Effector memory CD4-positive, alpha-beta T cell (primary cell): ENCODE results near the gene UBE2Q2.
A peak's percentile ranks its signal among the peaks of the same experiment; 100 is the strongest.
"Not testable (repeated sequence)": the region's sequence is repeated elsewhere in the genome, so short reads cannot be mapped to it uniquely, and the experiment has no call there.

Source experiments
- DNase-seq, 3 donors: peaks; one replicate each; pipeline ENCODE4 v3.0.0-alpha.2; 2020
- H3K27ac ChIP-seq: 2 replicates; pipeline ENCODE4 v1.7.0; 2013; ENCODE audit warnings: mild to moderate bottlenecking, low read length, moderate library complexity; ENCODE audit not compliant: insufficient read depth, poor library complexity, severe bottlenecking
- H3K27me3 ChIP-seq: replicated peaks from 2 replicates; pipeline ENCODE4 v1.7.0; 2013; ENCODE audit warnings: mild to moderate bottlenecking, low read length; ENCODE audit not compliant: insufficient read depth, control insufficient read depth, poor library complexity, severe bottlenecking
- H3K36me3 ChIP-seq: 2 replicates; pipeline ENCODE4 v1.7.0; 2013; ENCODE audit warnings: mild to moderate bottlenecking, low read length, moderate library complexity; ENCODE audit not compliant: control insufficient read depth, insufficient read depth
- H3K4me1 ChIP-seq: 2 replicates; pipeline ENCODE4 v1.7.0; 2013; ENCODE audit warnings: low read length, mild to moderate bottlenecking; ENCODE audit not compliant: control insufficient read depth, insufficient read depth, poor library complexity, severe bottlenecking
- H3K4me3 ChIP-seq: 2 replicates; pipeline ENCODE4 v1.7.0; 2013; ENCODE audit warnings: low read length, low read depth, mild to moderate bottlenecking; ENCODE audit not compliant: insufficient read depth, poor library complexity, severe bottlenecking
- H3K9me3 ChIP-seq: 2 replicates; pipeline ENCODE4 v1.7.0; 2013; ENCODE audit warnings: mild to moderate bottlenecking, low read length, moderate library complexity; ENCODE audit not compliant: control insufficient read depth

UBE2Q2 gene

DNA sequence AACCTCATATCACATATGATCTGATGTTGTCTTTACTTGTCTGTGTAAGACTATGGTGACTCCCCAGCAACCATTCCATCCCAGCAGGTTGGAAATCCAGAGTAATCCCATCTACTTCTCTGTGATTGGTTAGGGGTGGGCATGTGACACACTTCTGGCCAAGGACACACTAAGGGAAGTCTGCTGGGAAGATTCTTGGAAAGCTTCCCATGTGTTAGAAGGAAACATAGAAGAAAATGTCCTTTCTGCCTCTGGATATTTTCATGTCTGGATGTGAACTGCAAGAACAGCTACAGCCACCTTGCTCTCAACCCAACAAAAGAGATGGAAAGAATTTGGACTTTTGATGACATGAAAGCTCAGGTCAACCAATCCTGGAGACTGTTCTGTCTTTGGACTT is 2.6 kb upstream of the UBE2Q2 start:
- Histone ChIP-seq H3K27me3 (no peaks in the 10 kb centered on the region), H3K9me3 (no peaks in the 10 kb centered on the region), H3K4me1 (peaks cover 18% of the 10 kb centered on the region), H3K36me3 (no peaks in the 10 kb centered on the region), H3K4me3 (no peak overlapping the region), H3K27ac (no peak overlapping the region)
- no peak for DNase-seq

DNA sequence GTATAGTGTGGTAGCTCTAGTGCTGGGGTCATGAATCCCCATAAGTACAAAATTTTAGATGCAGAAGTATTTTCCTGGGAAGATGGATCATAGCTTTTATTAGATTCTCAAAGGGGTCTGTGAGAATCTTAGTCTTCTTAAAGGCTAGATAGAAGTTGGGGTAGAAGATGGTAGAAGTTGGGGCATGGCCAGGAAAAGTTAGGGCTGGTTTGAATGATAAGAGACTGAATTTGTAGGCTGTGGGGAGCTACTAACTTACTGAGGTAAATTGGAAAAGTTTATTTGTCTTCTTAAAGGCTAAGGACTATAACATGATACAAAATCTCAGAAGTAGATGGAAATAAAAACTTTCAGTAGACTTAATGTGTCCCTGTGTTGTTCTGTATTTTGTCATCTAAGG is 1.6 kb upstream of the UBE2Q2 start:
- H3K4me1 ChIP-seq: peaks cover 25% of the 10 kb centered on the region
- no peak for DNase-seq
- no peaks in the 10 kb centered on the region for H3K9me3 ChIP-seq
- H3K36me3 ChIP-seq: no peaks in the 10 kb centered on the region
- H3K27me3 ChIP-seq: no peaks in the 10 kb centered on the region
- H3K4me3 ChIP-seq: no peak overlapping the region
- no peak overlapping the region for H3K27ac ChIP-seq

DNA sequence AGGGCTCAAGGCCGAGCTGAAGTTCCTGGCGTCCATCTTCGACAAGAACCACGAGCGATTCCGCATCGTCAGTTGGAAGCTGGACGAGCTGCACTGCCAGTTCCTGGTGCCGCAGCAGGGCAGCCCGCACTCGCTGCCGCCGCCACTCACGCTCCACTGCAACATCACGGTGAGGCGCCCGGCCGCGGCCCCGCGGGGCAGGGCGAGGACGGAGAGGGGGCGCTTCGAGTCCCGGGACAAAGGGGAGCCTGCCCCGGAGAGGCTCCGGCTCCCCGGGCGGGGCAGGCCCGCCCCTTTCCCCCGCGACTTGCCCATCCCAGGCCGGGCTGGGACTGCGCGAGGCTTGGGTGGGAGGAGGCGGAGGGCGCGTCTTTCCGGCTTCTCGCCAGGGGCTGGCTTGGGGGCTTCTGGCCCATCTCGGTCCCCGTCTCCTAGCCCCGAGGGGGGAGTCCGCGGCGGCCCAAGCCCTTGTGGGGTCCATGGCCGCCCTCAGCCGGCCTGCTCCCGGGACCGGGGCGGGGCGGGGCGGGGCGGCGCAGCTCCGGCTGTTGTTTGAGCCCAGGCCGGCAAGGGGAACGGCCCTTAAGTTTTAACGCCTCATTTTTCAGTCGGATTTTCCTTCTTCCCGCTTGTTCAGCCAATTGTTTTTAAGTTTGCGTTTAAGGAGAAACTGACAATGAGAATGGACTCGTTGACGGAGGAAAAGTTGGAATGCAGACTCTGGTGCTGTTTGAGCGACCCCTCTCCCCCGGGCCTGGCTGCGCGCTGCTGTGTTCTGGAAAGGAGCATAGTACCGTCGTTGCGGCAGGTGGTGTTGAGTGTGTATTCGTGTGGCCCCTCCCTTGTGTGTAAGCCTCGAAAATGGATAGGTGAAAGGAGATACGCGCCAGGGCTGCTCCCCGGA is 683 bp downstream of the UBE2Q2 start:
- DNase-seq: peak; percentile 12 to 28 (median 24)
- no peaks in the 10 kb centered on the region for H3K9me3 ChIP-seq
- peak overlapping the region; percentile 87 for H3K4me3 ChIP-seq
- H3K27ac ChIP-seq: peak overlapping the region; percentile 77
- no peaks in the 10 kb centered on the region for H3K36me3 ChIP-seq
- no peaks in the 10 kb centered on the region for H3K27me3 ChIP-seq
- peaks cover 34% of the 10 kb centered on the region for H3K4me1 ChIP-seq

DNA sequence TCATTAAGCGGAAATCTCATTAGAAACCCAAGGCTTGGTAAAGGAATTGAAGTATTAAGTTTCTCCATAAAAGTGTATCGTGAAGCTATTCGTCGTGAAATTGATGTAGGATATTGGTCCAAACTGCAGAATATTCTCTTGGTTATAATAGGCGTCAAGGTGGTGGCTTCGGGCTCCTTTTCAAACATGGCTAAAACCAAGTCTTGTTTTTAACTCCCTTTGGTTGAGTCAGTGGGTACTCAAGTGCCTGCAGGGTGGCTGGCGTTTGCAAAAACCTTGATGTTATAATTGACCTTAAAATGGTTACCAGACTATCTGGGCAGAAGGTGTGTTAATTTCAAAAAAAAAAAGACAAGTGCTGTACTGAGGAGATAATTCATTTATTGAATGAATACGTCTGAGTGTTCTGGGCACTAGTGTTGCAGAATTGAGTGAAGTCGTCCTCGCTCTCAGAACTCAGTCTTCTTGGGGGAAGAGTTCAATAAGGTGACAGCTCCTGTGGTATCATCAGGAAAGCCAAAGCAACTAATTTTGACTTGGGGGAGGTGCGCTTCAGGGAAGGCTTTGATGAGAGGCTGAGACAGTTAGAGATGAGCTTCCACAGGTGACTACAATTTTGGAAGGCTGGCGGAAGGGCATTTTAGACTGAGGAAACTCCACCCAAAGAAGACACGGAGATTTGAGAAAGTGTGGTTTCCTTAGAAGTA is 1.5 kb downstream of the UBE2Q2 start:
- Histone ChIP-seq H3K4me3 (peak overlapping the region; percentile 87), H3K36me3 (no peaks in the 10 kb centered on the region), H3K9me3 (no peaks in the 10 kb centered on the region), H3K27ac (peak overlapping the region; percentile 77), H3K4me1 (peaks cover 40% of the 10 kb centered on the region), H3K27me3 (no peaks in the 10 kb centered on the region)
- DNase-seq: peak in 1 of 3 donors; percentile 27

DNA sequence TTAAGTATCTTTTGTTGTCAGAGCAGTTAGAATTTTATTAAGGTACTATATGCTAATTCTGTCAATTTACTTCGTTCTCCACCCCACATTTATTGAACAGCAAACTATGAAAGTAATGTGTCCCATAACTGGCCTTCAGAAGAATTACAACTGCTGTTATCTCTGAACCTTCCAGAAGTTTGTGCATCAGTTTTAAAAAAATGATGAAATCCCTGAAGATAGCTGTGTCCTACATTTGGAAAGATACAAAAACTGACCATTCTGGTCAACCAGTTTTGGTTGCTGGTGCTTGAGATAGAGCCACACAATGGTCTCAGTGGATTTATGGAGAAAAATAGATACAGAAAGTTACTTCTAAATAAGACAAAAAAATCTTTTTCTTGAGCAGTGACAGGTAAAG is 5.9 kb downstream of the UBE2Q2 start:
- H3K36me3 ChIP-seq: no peaks in the 10 kb centered on the region
- H3K4me3 ChIP-seq: no peak overlapping the region
- no peak for DNase-seq

DNA sequence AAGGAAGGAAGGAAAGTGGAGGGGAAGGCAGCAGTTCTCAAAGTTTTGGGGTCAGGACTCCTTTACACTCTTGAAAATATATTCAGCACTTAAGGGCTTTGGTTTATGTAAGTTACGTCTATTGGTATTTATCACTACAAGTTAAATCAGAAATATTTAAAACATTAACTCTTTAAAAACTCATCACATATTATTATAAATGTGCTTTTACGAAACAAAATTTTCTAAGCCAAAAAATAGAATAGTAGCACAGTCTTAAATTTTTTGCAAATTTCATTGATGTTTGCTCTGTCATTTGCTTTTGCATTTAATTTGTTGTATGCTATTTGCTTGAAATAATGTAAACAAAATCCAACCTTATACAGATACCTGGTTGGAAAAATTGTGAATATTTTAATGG is 7.5 kb downstream of the UBE2Q2 start:
- Histone ChIP-seq H3K27me3 (no peaks in the 10 kb centered on the region), H3K9me3 (no peaks in the 10 kb centered on the region), H3K4me3 (no peak overlapping the region), H3K36me3 (peaks cover 2% of the 10 kb centered on the region), H3K4me1 (peaks cover 25% of the 10 kb centered on the region), H3K27ac (no peak overlapping the region)
- DNase-seq: no peak

More for the DNA sequence above, 5.9 kb downstream of the UBE2Q2 start:
- no peaks in the 10 kb centered on the region for H3K27me3 ChIP-seq
- peaks cover 37% of the 10 kb centered on the region for H3K4me1 ChIP-seq
- no peak overlapping the region for H3K27ac ChIP-seq
- H3K9me3 ChIP-seq: no peaks in the 10 kb centered on the region

DNA sequence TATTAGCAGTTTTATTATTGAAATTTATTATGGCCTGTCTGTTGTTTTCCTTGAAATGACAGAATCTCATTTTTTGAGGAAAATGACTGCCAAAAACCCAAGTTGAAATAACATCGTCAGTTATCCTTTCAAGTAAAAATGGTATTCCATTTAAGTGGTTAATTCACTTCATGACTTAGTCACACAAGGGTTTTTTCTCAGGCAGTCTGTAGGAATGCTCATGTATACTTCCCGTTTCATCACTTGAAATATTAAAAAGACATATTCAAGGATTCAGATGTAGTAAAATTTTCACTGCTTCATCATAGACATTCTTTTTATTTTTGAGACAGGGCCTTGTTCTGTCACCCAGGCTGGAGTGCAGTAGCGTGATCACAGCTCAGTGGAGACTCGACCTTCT is 8.3 kb downstream of the UBE2Q2 start:
- not testable (repeated sequence) for H3K9me3 ChIP-seq, H3K27me3 ChIP-seq, H3K27ac ChIP-seq, H3K4me3 ChIP-seq, DNase-seq, H3K36me3 ChIP-seq
- peaks cover 19% of the 10 kb centered on the region for H3K4me1 ChIP-seq

DNA sequence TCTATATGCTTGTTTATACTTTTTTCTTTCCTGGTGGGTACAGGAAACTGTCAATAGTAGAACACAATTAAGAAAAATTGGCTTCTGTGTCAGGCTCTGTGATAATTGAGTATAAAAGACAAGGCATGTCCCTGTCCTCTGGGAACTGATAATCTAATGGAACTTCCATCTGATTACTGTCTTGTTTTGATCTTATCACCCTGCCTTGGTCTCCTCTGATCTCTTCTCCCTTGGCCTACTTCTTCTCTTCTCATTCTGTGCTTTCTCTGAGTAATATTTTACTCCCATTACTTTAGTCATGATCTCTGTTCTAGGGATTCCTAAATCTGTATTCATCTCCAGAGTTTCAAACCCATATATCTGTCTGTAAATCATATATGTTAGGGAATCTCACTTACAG is 14.6 kb downstream of the UBE2Q2 start:
- H3K4me3 ChIP-seq: no peak overlapping the region
- H3K9me3 ChIP-seq: no peaks in the 10 kb centered on the region
- peaks cover 10% of the 10 kb centered on the region for H3K36me3 ChIP-seq
- no peaks in the 10 kb centered on the region for H3K27me3 ChIP-seq
- DNase-seq: no peak
- no peaks in the 10 kb centered on the region for H3K4me1 ChIP-seq
- H3K27ac ChIP-seq: no peak overlapping the region

DNA sequence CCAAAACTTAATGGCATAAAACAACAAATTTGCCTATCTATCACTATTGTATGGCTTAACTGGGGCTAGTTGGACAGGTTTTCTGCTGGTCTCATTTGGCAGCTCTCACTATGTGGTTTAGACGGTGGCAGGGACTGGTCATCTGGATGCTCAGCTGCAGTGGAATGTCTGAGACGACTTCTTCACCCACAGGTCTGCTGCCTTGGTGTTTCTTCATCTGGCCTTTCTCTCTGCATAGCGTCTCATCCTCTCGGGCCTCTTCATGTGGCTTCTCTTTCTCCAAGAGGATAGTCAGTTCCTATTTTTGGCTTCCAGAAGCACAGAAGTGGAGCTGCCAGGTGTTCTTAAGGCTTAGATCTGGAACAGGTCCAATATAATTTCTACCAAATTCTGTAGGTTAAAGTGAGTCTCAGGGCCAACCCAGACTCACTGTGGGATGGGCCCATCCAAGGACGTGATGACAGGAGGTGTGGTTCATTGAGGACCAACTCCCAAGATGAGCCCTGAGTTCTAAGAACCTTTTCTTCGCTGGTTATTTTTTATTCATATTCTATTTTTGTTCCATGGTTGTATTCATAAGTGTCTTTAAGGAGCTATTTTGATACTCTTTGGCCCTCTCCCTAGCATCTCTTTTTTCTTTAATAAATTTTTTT is 18.6 kb downstream of the UBE2Q2 start:
- DNase-seq: no peak
- Histone ChIP-seq H3K36me3 (peaks cover 5% of the 10 kb centered on the region), H3K27ac (no peak overlapping the region), H3K4me3 (no peak overlapping the region), H3K27me3 (no peaks in the 10 kb centered on the region), H3K4me1 (peaks cover 3% of the 10 kb centered on the region), H3K9me3 (no peaks in the 10 kb centered on the region)

DNA sequence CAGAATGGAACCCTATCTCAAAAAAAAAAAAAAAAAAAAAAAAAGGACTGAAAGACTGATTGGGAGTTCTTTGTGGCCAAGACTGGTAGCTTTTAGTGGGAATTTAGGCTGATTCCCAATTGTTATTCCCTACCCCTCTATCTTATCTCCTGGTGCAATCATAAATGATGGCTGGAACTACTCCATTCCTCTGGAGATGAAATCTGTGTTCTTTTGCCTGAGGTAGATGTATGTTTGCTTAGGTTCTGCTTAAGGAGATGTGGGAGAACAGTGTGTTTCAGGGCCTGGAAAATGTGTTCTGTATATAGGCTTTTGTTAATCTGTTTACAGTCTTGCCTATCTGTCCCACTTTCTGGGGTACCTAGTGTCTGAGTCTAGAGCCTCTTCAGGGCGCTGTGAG is 19.5 kb downstream of the UBE2Q2 start:
- H3K27me3 ChIP-seq: no peaks in the 10 kb centered on the region
- DNase-seq: no peak
- H3K27ac ChIP-seq: no peak overlapping the region

More for the DNA sequence above, 19.5 kb downstream of the UBE2Q2 start:
- Histone ChIP-seq H3K36me3 (peaks cover 5% of the 10 kb centered on the region), H3K4me1 (peaks cover 4% of the 10 kb centered on the region), H3K4me3 (no peak overlapping the region), H3K9me3 (no peaks in the 10 kb centered on the region)
